ENCODE measurements around the gene ACSM5.
"Not testable (repeated sequence)": the region's sequence is repeated elsewhere in the genome, so short reads cannot be mapped to it uniquely, and the experiment has no call there.

The ACSM5 gene

DNA sequence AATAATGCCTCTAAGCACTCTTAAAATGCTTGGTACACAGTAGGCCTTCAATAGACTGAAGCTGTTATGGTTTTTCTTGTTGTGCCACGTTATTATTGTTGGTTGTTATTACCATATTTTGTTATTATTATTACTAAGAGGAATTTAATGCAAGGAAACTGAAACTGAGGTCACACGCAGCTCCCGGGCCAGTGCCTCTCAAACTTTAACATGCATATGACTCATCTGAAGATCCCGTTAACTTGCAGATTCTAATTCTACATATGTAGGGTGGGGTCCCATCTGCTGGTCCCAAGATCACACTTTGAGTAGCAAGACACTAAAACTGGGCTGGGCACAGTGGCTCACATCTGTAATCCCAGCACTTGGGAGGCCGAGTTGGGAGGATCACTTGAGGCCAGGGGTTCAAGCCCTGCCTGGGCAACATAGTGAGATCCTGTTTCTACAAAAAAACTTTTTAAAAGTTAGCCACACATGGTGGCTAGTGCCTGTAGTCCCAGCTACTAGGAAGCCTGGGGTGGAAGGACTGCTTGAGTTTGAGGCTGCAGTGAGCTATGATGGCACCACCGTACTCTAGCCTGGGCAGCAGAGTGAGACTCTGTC is 888 bp downstream of the ACSM5 start:
- no peak for DNase-seq (ENCODE audit: low read depth)
- TF ChIP-seq, protein P1, sequence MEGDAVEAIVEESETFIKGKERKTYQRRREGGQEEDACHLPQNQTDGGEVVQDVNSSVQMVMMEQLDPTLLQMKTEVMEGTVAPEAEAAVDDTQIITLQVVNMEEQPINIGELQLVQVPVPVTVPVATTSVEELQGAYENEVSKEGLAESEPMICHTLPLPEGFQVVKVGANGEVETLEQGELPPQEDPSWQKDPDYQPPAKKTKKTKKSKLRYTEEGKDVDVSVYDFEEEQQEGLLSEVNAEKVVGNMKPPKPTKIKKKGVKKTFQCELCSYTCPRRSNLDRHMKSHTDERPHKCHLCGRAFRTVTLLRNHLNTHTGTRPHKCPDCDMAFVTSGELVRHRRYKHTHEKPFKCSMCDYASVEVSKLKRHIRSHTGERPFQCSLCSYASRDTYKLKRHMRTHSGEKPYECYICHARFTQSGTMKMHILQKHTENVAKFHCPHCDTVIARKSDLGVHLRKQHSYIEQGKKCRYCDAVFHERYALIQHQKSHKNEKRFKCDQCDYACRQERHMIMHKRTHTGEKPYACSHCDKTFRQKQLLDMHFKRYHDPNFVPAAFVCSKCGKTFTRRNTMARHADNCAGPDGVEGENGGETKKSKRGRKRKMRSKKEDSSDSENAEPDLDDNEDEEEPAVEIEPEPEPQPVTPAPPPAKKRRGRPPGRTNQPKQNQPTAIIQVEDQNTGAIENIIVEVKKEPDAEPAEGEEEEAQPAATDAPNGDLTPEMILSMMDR (IDR thresholded peaks at IDR 0.05; ENCODE audit: control insufficient read depth, insufficient read depth, low read depth, low read length, missing control alignments): no peak
- H3K4me3 ChIP-seq (ENCODE audit: control insufficient read depth, low read depth, low read length): no peak overlapping the region

DNA sequence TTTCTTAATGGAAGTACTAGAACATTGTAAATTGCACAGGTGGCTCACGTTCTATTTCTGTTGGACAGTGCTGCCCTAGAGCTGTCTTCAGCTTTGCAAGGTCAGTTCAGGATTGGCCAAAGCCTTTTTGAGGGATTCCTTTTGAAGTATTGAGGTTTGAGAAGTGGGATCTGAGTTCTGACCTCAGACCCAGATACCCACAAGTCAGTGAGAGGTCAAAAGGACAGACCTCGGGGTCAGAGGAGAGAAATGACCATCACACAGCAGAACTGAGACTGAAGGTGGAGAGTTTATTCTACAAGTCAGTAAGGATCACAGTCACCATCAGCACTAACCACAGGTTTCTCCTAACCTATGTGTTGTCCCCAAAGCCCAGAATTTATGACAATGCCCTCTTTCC is 1.7 kb downstream of the ACSM5 start:
- DNase-seq (ENCODE audit: low read depth): no peak
- TF ChIP-seq, protein P1 (IDR thresholded peaks at IDR 0.05; ENCODE audit: control insufficient read depth, insufficient read depth, low read depth, low read length, missing control alignments): no peak
- H3K4me3 ChIP-seq (ENCODE audit: control insufficient read depth, low read depth, low read length): no peak overlapping the region

GRCh38 chr16:20415541-20415940 is 6.2 kb downstream of the ACSM5 start:
- no peak overlapping the region for H3K4me3 ChIP-seq (ENCODE audit: control insufficient read depth, low read depth, low read length)
- DNase-seq (ENCODE audit: low read depth): no peak
- TF ChIP-seq, protein P1 (IDR thresholded peaks at IDR 0.05; ENCODE audit: control insufficient read depth, insufficient read depth, low read depth, low read length, missing control alignments): no peak

- DNase-seq (ENCODE audit: low read depth); H3K4me3 ChIP-seq (ENCODE audit: control insufficient read depth, low read depth, low read length): not testable (repeated sequence)
Measured at GRCh38 chr16:20419093-20419492, 9.8 kb downstream of the ACSM5 start.

DNA sequence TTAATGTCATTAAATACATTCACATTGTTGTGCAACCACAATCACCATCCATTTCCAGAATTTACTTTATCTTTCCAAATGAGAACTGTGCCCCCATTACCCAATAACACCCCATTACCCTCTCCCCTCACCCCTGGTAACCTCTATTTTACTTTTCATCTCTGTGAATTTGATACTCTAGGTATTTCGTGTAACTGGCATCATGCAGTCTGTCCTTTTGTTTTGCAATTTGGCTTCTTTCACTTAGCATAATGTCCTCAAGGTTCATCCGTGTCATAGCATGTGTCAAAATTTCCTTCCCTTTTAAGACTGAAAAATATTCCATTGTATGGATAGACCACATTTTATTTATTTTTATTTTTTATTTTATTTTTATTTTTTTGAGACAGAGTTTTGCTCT is 12.4 kb downstream of the ACSM5 start:
- DNase-seq (ENCODE audit: low read depth): not testable (repeated sequence)

DNA sequence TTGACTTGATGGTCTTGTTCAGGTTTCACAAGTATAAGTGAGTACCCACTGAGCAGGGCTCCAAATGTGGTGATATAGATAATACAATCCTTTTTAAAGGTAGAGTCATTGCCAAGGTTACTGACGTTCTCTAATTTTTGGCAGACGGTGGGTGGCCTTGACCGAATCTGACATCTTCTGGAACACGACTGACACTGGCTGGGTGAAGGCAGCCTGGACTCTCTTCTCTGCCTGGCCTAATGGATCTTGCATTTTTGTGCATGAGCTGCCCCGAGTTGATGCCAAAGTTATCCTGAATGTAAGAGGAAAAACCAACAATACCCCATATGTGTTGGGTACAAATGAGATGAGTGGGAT is 14.4 kb downstream of the ACSM5 start:
- not testable (repeated sequence) for DNase-seq (ENCODE audit: low read depth); H3K4me3 ChIP-seq (ENCODE audit: control insufficient read depth, low read depth, low read length)

More for the DNA sequence above, 12.4 kb downstream of the ACSM5 start:
- not testable (repeated sequence) for H3K4me3 ChIP-seq (ENCODE audit: control insufficient read depth, low read depth, low read length)

- TF ChIP-seq, protein P1 (IDR thresholded peaks at IDR 0.05; ENCODE audit: control insufficient read depth, insufficient read depth, low read depth, low read length, missing control alignments): no peak
- DNase-seq (ENCODE audit: low read depth): no peak
- no peak overlapping the region for H3K4me3 ChIP-seq (ENCODE audit: control insufficient read depth, low read depth, low read length)
Measured at GRCh38 chr16:20424129-20424866, 15.0 kb downstream of the ACSM5 start.

DNA sequence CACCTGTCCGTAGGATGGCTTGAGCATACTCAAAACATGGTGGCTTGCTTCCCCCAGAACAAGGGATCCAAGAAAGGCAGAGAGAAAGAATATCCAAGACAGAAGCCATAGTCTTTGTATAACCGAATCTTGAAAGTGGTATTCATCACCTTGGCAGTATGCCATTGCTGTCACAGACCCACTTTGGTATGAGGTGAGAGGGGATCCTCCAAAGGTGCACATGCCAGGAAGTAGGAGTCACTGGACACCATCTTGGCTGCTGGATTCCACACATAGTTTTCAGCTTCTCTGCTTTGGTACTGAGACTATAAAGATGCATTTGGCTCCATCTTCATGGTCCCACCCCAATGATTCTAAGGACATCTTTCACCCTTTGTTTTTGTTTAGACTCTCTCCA is 18.1 kb downstream of the ACSM5 start:
- not testable (repeated sequence) for DNase-seq (ENCODE audit: low read depth); H3K4me3 ChIP-seq (ENCODE audit: control insufficient read depth, low read depth, low read length)

DNA sequence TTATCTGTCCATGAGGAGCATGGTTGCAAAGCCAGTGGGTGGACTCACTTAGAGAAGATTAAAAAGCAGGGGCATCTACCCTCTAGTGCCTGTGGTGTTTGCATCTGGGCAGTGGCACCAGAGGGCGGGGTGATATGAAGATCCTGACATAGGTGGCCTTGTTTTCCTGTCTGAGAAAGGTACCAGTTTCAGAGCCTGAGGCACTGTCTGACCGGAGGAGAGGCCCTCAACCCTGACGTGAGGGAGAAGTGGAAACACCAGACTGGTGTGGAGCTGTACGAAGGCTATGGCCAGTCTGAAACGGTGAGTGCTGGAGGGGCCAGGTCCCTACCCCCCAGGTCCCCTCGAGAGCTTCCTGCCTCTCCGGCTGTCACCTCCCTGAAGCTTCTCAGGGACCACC is 20.2 kb downstream of the ACSM5 start:
- not testable (repeated sequence) for DNase-seq (ENCODE audit: low read depth); H3K4me3 ChIP-seq (ENCODE audit: control insufficient read depth, low read depth, low read length)

DNA sequence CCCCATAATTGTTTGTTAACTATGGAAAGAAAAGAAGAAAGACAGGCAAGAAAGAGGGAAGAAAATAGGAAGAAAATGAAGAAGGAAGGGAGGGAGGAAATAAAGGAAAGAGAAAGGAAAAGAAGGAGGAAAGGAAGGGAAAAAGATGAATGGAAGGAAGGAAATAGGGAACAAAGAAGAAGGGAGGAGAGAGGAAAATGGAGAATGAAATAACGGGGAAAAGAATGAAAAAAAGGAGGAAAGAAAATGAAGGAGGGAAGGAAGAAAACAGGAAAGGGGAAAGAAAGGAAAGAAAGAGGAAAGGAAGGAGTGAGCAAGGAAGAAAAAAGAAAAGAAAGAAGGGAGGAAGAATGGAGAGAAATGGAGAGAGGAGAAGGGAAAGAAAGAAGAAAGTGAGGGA is 21.1 kb downstream of the ACSM5 start:
- H3K4me3 ChIP-seq (ENCODE audit: control insufficient read depth, low read depth, low read length); DNase-seq (ENCODE audit: low read depth): not testable (repeated sequence)

All from AG09309 (cell line).